HepG2 (cell line): ENCODE data around the gene TAC3. TPM values are rescaled to one million over a fixed set of nuclear protein-coding genes. Genes with fewer than 3 reads are reported as not detected.
A peak's percentile ranks its signal among the peaks of the same experiment; 100 is the strongest.

Source experiments
- ASH2L ChIP-seq: fragments of 300-600, 200-600 bp; sonication (generic); IDR thresholded peaks from 2 replicates; pipeline ENCODE4 v1.7.0; 2017; ENCODE audit warnings: low read depth, mild to moderate bottlenecking, moderate library complexity, mixed read lengths, low read length; ENCODE audit not compliant: insufficient read length
- CC2D1A ChIP-seq: sonication (generic); formaldehyde crosslinking; IDR thresholded peaks from 2 replicates; pipeline ENCODE4 v1.8.1; 2023; ENCODE audit warnings: mild to moderate bottlenecking, missing genetic modification reagents
- EZH2 ChIP-seq: conservative IDR thresholded peaks from 2 replicates; pipeline ENCODE4 v1.6.1; 2012; ENCODE audit warnings: mild to moderate bottlenecking, low read depth, low read length, moderate library complexity
- FOSL1 ChIP-seq: sonication (generic); formaldehyde crosslinking; IDR thresholded peaks from 2 replicates; pipeline ENCODE4 v1.9.0; 2021; ENCODE audit warnings: missing genetic modification reagents, borderline replicate concordance
- GTF3A ChIP-seq: sonication (generic); formaldehyde crosslinking; conservative IDR thresholded peaks from 2 replicates; pipeline ENCODE4 v1.4.0; 2020; ENCODE audit warnings: mild to moderate bottlenecking, missing genetic modification reagents
- NR2C2 ChIP-seq: sonication (generic); formaldehyde crosslinking; IDR thresholded peaks from 2 replicates; pipeline ENCODE4 v1.4.0; 2020; ENCODE audit warnings: missing genetic modification reagents, mild to moderate bottlenecking, moderate library complexity, borderline replicate concordance
- NR3C1 ChIP-seq: sonication (generic); formaldehyde crosslinking; IDR thresholded peaks from 2 replicates; pipeline ENCODE4 v1.4.0; 2020; ENCODE audit warnings: missing genetic modification reagents
- NRL ChIP-seq: sonication (generic); formaldehyde crosslinking; IDR thresholded peaks from 2 replicates; pipeline ENCODE4 v1.5.0; 2020; ENCODE audit warnings: missing genetic modification reagents, mild to moderate bottlenecking, moderate library complexity, borderline replicate concordance
- POLR2A ChIP-seq, 2 experiments: IDR thresholded peaks; 2 replicates each; pipeline ENCODE4 v1.6.1; 2011; ENCODE audit warnings: low read depth in 2 of 2, low read length in 2 of 2, mild to moderate bottlenecking in 1 of 2, moderate library complexity in 1 of 2; ENCODE audit not compliant: insufficient read depth in 1 of 2
- REPIN1 ChIP-seq: sonication (generic); formaldehyde crosslinking; IDR thresholded peaks from 2 replicates; pipeline ENCODE4 v1.8.0; 2022; ENCODE audit warnings: missing genetic modification reagents, low read depth, mild to moderate bottlenecking, borderline replicate concordance
- RORA ChIP-seq: sonication (generic); formaldehyde crosslinking; IDR thresholded peaks from 2 replicates; pipeline ENCODE4 v1.5.0; 2020; ENCODE audit warnings: mild to moderate bottlenecking, missing genetic modification reagents, moderate library complexity
- TCF12 ChIP-seq, 2 experiments: fragments of 450-650 bp in 1 of 2; sonication (generic) in 1 of 2; formaldehyde crosslinking in 1 of 2; IDR thresholded peaks; 2 replicates each; pipeline versions ENCODE4 v1.6.1 to v1.8.0; 2017 to 2022; ENCODE audit warnings: antibody characterized with exemption in 1 of 2, mild to moderate bottlenecking in 1 of 2, missing genetic modification reagents in 1 of 2, moderate library complexity in 1 of 2
- XRCC5 ChIP-seq: fragments of 200-400 bp; formaldehyde crosslinking; optimal IDR thresholded peaks from 2 replicates; pipeline ENCODE3; 2017; ENCODE audit warnings: mild to moderate bottlenecking, low read length
- ZKSCAN1 ChIP-seq: fragments of 150-350 bp; IDR thresholded peaks from 2 replicates; pipeline ENCODE4 v1.6.1; 2014; ENCODE audit warnings: low read length
- ZNF12 ChIP-seq: sonication (generic); formaldehyde crosslinking; IDR thresholded peaks from 2 replicates; pipeline ENCODE4 v1.5.0; 2020; ENCODE audit warnings: missing genetic modification reagents
- ZNF274 ChIP-seq: sonication (generic); formaldehyde crosslinking; IDR thresholded peaks from 2 replicates; pipeline ENCODE4 v1.5.1; 2020; ENCODE audit warnings: mild to moderate bottlenecking, missing genetic modification reagents
- ZNF335 ChIP-seq: sonication (generic); formaldehyde crosslinking; IDR thresholded peaks from 2 replicates; pipeline ENCODE4 v1.4.0; 2020; ENCODE audit warnings: missing genetic modification reagents
- ZNF564 ChIP-seq: sonication (generic); formaldehyde crosslinking; IDR thresholded peaks from 2 replicates; pipeline ENCODE4 v1.8.1; 2023; ENCODE audit warnings: mild to moderate bottlenecking, missing genetic modification reagents
- ZNF577 ChIP-seq: sonication (generic); formaldehyde crosslinking; IDR thresholded peaks from 2 replicates; pipeline ENCODE4 v1.4.0; 2020; ENCODE audit warnings: mild to moderate bottlenecking, low read depth, missing genetic modification reagents, borderline replicate concordance
- ZNF674 ChIP-seq: sonication (generic); formaldehyde crosslinking; IDR thresholded peaks from 2 replicates; pipeline ENCODE4 v1.5.0; 2020; ENCODE audit warnings: low read depth, mild to moderate bottlenecking, missing genetic modification reagents
- ZSCAN25 ChIP-seq: sonication (generic); formaldehyde crosslinking; IDR thresholded peaks from 2 replicates; pipeline ENCODE4 v1.8.0; 2022; ENCODE audit warnings: mild to moderate bottlenecking, missing genetic modification reagents
- polyA plus RNA-seq, 8 experiments: library from polyadenylated mRNA; depleted of rRNA in 3 of 8; stranded (reverse) in 7 of 8; unstranded in 1 of 8; fragments of >200 nt; fragmentation: Illumina TruSeq in 4 of 8; extraction: Trizol in 4 of 8; gene quantifications; 2 replicates each; pipeline versions ENCODE4 v1.2.1 to v1.2.3, GENCODE V29; 2011 to 2016; ENCODE audit warnings: low read depth in 4 of 8, missing spikeins in 1 of 8, mixed read lengths in 1 of 8; ENCODE audit not compliant: insufficient read depth in 1 of 8
- total RNA-seq, 5 experiments: library from RNA; depleted of rRNA; stranded (reverse); fragments of >200 nt; fragmentation: Illumina TruSeq; extraction: Trizol; gene quantifications; 2 replicates each; pipeline ENCODE4 v1.2.3, GENCODE V29; 2016; ENCODE audit warnings: low read depth in 1 of 5
- TF ChIP-seq, protein P1 (sequence below): sonication (generic); formaldehyde crosslinking; IDR thresholded peaks from 2 replicates; pipeline ENCODE4 v1.4.0; 2020; ENCODE audit warnings: missing genetic modification reagents
- TF ChIP-seq, protein P2 (sequence below): sonication (generic); formaldehyde crosslinking; IDR thresholded peaks from 2 replicates; pipeline ENCODE4 v1.8.0; 2022; ENCODE audit warnings: low read depth, missing genetic modification reagents
- TF ChIP-seq, protein P3 (sequence below): sonication (generic); formaldehyde crosslinking; IDR thresholded peaks from 2 replicates; pipeline ENCODE4 v1.8.0; 2022; ENCODE audit warnings: mild to moderate bottlenecking, missing genetic modification reagents, moderate library complexity
- TF ChIP-seq, protein P4 (sequence below): IDR thresholded peaks from 2 replicates; pipeline ENCODE4 v1.6.1; 2012; ENCODE audit warnings: low read depth, low read length, improper control_type of control experiment

The TAC3 gene
- total and polyA plus RNA-seq, 2 of the 13 experiments (the other 11 are each of a cell fraction or from before 2014, with no cell fraction given), result 0.13 to 0.15 TPM

DNA sequence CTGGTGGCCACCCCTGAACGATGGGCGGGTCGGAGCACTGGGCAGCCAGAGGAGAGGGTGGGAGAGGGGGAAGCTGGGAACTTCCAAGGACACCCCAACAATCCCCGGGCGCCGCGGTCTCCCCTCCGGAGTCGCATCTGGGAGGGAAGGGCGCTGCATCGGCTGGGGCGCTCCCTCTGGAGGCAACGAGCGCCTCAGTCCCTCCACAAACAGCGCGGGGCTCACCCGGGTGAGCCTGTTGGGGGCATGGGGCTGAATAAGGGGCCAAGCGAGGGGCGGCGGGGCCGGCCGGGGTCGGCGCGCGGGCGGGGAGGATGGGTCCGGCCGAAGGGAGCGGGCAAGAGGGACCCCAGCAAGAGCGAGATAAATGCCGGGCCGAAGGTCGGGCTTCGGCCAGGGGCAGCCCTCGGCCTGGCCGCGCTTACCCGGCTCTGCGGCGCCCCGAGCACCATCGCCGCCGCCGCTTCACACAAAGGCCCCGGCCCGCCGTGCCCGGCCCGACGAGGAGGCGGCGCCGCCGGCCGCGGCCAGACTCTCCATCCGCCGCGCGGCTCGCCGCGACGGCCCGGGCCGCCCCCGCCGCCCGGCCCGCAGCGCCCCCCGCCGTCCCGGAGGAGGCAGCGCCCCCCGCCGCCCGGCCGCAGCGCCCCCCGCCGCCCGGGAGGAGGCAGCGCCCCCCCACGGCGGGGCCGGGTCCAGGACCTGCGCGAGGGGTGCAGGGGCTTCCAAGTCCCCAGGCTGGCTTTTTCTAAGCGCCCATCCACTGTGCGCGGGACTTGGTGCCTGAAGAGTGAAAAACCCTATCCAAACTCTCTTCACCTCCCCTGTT, 10.1 kb downstream of the TAC3 start, which contains the start of gene ZBTB39 (continued):
- TF ChIP-seq ZNF274 (CRISPR knock-in tag) (no peak), EZH2 (no peak), GTF3A (CRISPR knock-in tag) (no peak), ZNF674 (no peak), ZNF12 (CRISPR knock-in tag) (no peak), ASH2L (peak; percentile 32), TCF12 (IDR thresholded peaks at IDR 0.05) (no peak), TCF12 (CRISPR knock-in tag; IDR thresholded peaks at IDR 0.05) (0 out of 2 replicates have a peak, but pooled peaks have one; percentile 35), ZNF564 (CRISPR knock-in tag) (no peak), POLR2A (IDR thresholded peaks at IDR 0.05; ENCODE audit: insufficient read depth in 1 of 2, low read depth in 2 of 2, low read length in 2 of 2) (peak; percentile 54 to 68; a peak in 3 of 4 replicates), XRCC5 (peak; percentile 17), ZKSCAN1 (no peak), REPIN1 (CRISPR knock-in tag) (no peak), FOSL1 (no peak), ZNF335 (CRISPR knock-in tag) (no peak), ZNF577 (no peak), NR3C1 (CRISPR knock-in tag) (no peak), CC2D1A (CRISPR knock-in tag) (no peak), RORA (CRISPR knock-in tag) (no peak), NR2C2 (0 out of 2 replicates have a peak, but pooled peaks have one; percentile 31), ZSCAN25 (CRISPR knock-in tag) (no peak), NRL (CRISPR knock-in tag) (no peak)
- TF ChIP-seq, protein P1, sequence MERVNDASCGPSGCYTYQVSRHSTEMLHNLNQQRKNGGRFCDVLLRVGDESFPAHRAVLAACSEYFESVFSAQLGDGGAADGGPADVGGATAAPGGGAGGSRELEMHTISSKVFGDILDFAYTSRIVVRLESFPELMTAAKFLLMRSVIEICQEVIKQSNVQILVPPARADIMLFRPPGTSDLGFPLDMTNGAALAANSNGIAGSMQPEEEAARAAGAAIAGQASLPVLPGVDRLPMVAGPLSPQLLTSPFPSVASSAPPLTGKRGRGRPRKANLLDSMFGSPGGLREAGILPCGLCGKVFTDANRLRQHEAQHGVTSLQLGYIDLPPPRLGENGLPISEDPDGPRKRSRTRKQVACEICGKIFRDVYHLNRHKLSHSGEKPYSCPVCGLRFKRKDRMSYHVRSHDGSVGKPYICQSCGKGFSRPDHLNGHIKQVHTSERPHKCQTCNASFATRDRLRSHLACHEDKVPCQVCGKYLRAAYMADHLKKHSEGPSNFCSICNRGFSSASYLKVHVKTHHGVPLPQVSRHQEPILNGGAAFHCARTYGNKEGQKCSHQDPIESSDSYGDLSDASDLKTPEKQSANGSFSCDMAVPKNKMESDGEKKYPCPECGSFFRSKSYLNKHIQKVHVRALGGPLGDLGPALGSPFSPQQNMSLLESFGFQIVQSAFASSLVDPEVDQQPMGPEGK, result peak; percentile 41; the same call in 1 of the 2 replicates
- TF ChIP-seq, protein P2, sequence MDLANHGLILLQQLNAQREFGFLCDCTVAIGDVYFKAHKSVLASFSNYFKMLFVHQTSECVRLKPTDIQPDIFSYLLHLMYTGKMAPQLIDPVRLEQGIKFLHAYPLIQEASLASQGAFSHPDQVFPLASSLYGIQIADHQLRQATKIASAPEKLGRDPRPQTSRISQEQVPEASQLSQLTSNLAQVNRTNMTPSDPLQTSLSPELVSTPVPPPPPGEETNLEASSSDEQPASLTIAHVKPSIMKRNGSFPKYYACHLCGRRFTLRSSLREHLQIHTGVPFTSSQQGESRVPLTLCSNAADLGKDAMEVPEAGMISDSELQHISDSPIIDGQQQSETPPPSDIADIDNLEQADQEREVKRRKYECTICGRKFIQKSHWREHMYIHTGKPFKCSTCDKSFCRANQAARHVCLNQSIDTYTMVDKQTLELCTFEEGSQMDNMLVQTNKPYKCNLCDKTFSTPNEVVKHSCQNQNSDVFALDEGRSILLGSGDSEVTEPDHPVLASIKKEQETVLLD (CRISPR knock-in tag), result no peak
- TF ChIP-seq, protein P3, sequence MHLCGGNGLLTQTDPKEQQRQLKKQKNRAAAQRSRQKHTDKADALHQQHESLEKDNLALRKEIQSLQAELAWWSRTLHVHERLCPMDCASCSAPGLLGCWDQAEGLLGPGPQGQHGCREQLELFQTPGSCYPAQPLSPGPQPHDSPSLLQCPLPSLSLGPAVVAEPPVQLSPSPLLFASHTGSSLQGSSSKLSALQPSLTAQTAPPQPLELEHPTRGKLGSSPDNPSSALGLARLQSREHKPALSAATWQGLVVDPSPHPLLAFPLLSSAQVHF (CRISPR knock-in tag), result no peak
- TF ChIP-seq, protein P4, sequence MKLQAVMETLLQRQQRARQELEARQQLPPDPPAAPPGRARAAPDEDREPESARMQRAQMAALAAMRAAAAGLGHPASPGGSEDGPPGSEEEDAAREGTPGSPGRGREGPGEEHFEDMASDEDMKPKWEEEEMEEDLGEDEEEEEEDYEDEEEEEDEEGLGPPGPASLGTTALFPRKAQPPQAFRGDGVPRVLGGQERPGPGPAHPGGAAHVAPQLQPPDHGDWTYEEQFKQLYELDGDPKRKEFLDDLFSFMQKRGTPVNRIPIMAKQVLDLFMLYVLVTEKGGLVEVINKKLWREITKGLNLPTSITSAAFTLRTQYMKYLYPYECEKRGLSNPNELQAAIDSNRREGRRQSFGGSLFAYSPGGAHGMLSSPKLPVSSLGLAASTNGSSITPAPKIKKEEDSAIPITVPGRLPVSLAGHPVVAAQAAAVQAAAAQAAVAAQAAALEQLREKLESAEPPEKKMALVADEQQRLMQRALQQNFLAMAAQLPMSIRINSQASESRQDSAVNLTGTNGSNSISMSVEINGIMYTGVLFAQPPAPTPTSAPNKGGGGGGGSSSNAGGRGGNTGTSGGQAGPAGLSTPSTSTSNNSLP, result no peak
